K562 (cell line): ENCODE results near the gene KMT2C. TPM values are rescaled to one million over a fixed set of nuclear protein-coding genes. Genes with fewer than 3 reads are reported as not detected.

Experiments used
- CEBPG ChIP-seq, 3 experiments: fragments of 200-800 bp in 1 of 3; sonication (Bioruptor generic) in 1 of 3; sonication (generic) in 1 of 3; formaldehyde crosslinking in 1 of 3; IDR thresholded peaks in 2 of 3; conservative IDR thresholded peaks in 1 of 3; 2 replicates each; pipeline versions ENCODE4 v1.6.1 to v1.8.0; 2016 to 2022; ENCODE audit warnings: missing compliant biosample characterization in 2 of 3, missing genetic modification characterization in 2 of 3, mild to moderate bottlenecking in 1 of 3, missing genetic modification reagents in 1 of 3
- CHD4 ChIP-seq: fragments of 200-600 bp; sonication (generic); IDR thresholded peaks from 3 replicates; pipeline ENCODE4 v1.6.1; 2012; ENCODE audit warnings: low read depth, mild to moderate bottlenecking, mixed read lengths, low read length, inconsistent platforms; ENCODE audit not compliant: insufficient read depth, insufficient replicate concordance, poor library complexity, severe bottlenecking
- CTBP1 ChIP-seq: fragments of 450-650 bp; IDR thresholded peaks from 2 replicates; pipeline ENCODE4 v1.6.1; 2016; ENCODE audit warnings: borderline replicate concordance
- DEAF1 ChIP-seq: fragments of 450-650 bp; formaldehyde crosslinking; IDR thresholded peaks from 2 replicates; pipeline ENCODE4 v1.4.0; 2020; ENCODE audit warnings: mild to moderate bottlenecking, moderate library complexity
- FOXJ2 ChIP-seq: fragments of 200-800 bp; sonication (Bioruptor generic); IDR thresholded peaks from 2 replicates; pipeline ENCODE4 v1.6.1; 2016; ENCODE audit warnings: missing genetic modification characterization, missing compliant biosample characterization
- GATA2 ChIP-seq: sonication (generic); formaldehyde crosslinking; IDR thresholded peaks from 2 replicates; pipeline ENCODE4 v1.4.0; 2020; ENCODE audit warnings: mild to moderate bottlenecking, missing genetic modification reagents
- ILF3 ChIP-seq: fragments of 450-650 bp; IDR thresholded peaks from 2 replicates; pipeline ENCODE4 v1.6.1; 2018; ENCODE audit warnings: antibody characterized with exemption, mild to moderate bottlenecking, moderate library complexity, borderline replicate concordance
- KDM5B ChIP-seq: fragments of 200-600 bp; sonication (generic); IDR thresholded peaks from 2 replicates; pipeline ENCODE4 v1.6.1; 2012; ENCODE audit warnings: low read depth, mild to moderate bottlenecking, moderate library complexity, low read length, control low read depth, inconsistent platforms; ENCODE audit not compliant: insufficient replicate concordance
- MAFG ChIP-seq: fragments of 450-650 bp; conservative IDR thresholded peaks from 2 replicates; pipeline ENCODE4 v1.6.1; 2016; ENCODE audit warnings: missing genetic modification characterization, missing compliant biosample characterization
- NR2C2 ChIP-seq, 2 experiments: fragments of 200-800 bp in 1 of 2; sonication (Bioruptor generic) in 1 of 2; sonication (generic) in 1 of 2; formaldehyde crosslinking in 1 of 2; IDR thresholded peaks; 2 replicates each; pipeline versions ENCODE4 v1.6.1 to v1.8.0; 2016 to 2022; ENCODE audit warnings: mild to moderate bottlenecking in 1 of 2, missing compliant biosample characterization in 1 of 2, missing genetic modification characterization in 1 of 2, missing genetic modification reagents in 1 of 2
- NR2F6 ChIP-seq: fragments of 450-650 bp; formaldehyde crosslinking; IDR thresholded peaks from 2 replicates; pipeline ENCODE4 v1.4.0; 2020; ENCODE audit warnings: mild to moderate bottlenecking
- PHF8 ChIP-seq: fragments of 200-600 bp; sonication (generic); IDR thresholded peaks from 2 replicates; pipeline ENCODE4 v1.6.1; 2012; ENCODE audit warnings: mixed run types, mild to moderate bottlenecking, inconsistent platforms, low read length, moderate library complexity, borderline replicate concordance
- RNF2 ChIP-seq: sonication (generic); IDR thresholded peaks from 2 replicates; pipeline ENCODE4 v1.6.1; 2016
- SOX6 ChIP-seq: fragments of 450-650 bp; IDR thresholded peaks from 2 replicates; pipeline ENCODE4 v1.6.1; 2014; ENCODE audit warnings: mild to moderate bottlenecking
- SP2 ChIP-seq: IDR thresholded peaks from 2 replicates; pipeline ENCODE4 v1.6.1; 2011; ENCODE audit warnings: mild to moderate bottlenecking, low read depth, low read length, moderate library complexity; ENCODE audit not compliant: poor library complexity, severe bottlenecking; ENCODE audit errors: extremely low read depth
- TAF1 ChIP-seq: IDR thresholded peaks from 2 replicates; pipeline ENCODE4 v1.6.1; 2011; ENCODE audit warnings: mild to moderate bottlenecking, low read length, moderate library complexity; ENCODE audit not compliant: insufficient read depth, control insufficient read depth, severe bottlenecking; ENCODE audit errors: extremely low read depth
- TCF7L2 ChIP-seq: fragments of 150-350 bp; IDR thresholded peaks from 2 replicates; pipeline ENCODE4 v1.6.1; 2016; ENCODE audit warnings: low read depth, mild to moderate bottlenecking, low read length, moderate library complexity
- ZHX1 ChIP-seq: fragments of 150-350 bp; conservative IDR thresholded peaks from 2 replicates; pipeline ENCODE4 v1.6.1; 2014; ENCODE audit warnings: low read length
- ZNF324 ChIP-seq: fragments of 250-450 bp; sonication (Bioruptor Pico); IDR thresholded peaks from 2 replicates; pipeline ENCODE4 v1.4.0; 2020; ENCODE audit warnings: mild to moderate bottlenecking
- ZNF354B ChIP-seq: fragments of 250-450 bp; sonication (Bioruptor Pico); IDR thresholded peaks from 2 replicates; pipeline ENCODE4 v1.4.0; 2020
- ZNF583 ChIP-seq: fragments of 250-450 bp; sonication (Bioruptor Pico); IDR thresholded peaks from 2 replicates; pipeline ENCODE4 v1.4.0; 2020
- polyA plus RNA-seq, 8 experiments: library from polyadenylated mRNA; depleted of rRNA in 4 of 8; stranded (reverse) in 5 of 8; unstranded in 3 of 8; fragments of >200 nt; fragmentation: Nextera tagmentation in 2 of 8; fragmentation: Illumina TruSeq in 1 of 8; extraction: Ambion mirVana in 2 of 8; extraction: Trizol in 1 of 8; gene quantifications; 2 replicates each; pipeline versions ENCODE4 v1.2.1 to v1.2.3, GENCODE V29; 2011 to 2014; ENCODE audit warnings: inconsistent platforms in 1 of 8, missing spikeins in 1 of 8
- total RNA-seq, 7 experiments: library from RNA; depleted of rRNA in 6 of 7; stranded (reverse); fragments of >200 nt in 6 of 7; fragmentation: Illumina TruSeq in 2 of 7; extraction: Trizol in 2 of 7; gene quantifications; 2 replicates each; pipeline versions ENCODE4 v1.2.1 to v1.2.3, GENCODE V29; 2011 to 2021; ENCODE audit warnings: low replicate concordance in 1 of 7

KMT2C gene
- total and polyA plus RNA-seq, 9 of the 15 experiments (the other 6 are each of a cell fraction or from before 2014, with no cell fraction given) = 4.9 to 67.8 (median 27.1) TPM

GRCh38 chr7:152436111-152436930, 518 bp upstream of the KMT2C start (continued):
- no peak for TF ChIP-seq GATA2 (CRISPR knock-in tag)
- peak; percentile 95 for TF ChIP-seq RNF2
- peak; percentile 43; the same call in 1 of the 2 replicates for TF ChIP-seq NR2C2 (CRISPR knock-in tag; IDR thresholded peaks at IDR 0.05)
- TF ChIP-seq NR2C2 (tag; IDR thresholded peaks at IDR 0.05) = peak; percentile 78
- TF ChIP-seq ZNF324 = no peak
- 0 out of 2 replicates have a peak, but pooled peaks have one; percentile 39 for TF ChIP-seq SOX6
- TF ChIP-seq ZNF354B (CRISPR knock-in tag) = no peak
- no peak for TF ChIP-seq TCF7L2
- no peak for TF ChIP-seq ILF3
- no peak for TF ChIP-seq ZHX1
- no peak for TF ChIP-seq CHD4
- TF ChIP-seq NR2F6 = no peak
- TF ChIP-seq PHF8 = peak; percentile 80; the same call in 1 of the 2 replicates
- peak; percentile 95 for TF ChIP-seq TAF1
- TF ChIP-seq DEAF1 (CRISPR knock-in tag) = peak; percentile 44; the same call in 1 of the 2 replicates
- no peak for TF ChIP-seq SP2
- TF ChIP-seq ZNF583 (CRISPR knock-in tag) = 0 out of 2 replicates have a peak, but pooled peaks have one; percentile 37
- TF ChIP-seq CEBPG (CRISPR knock-in tag; IDR thresholded peaks at IDR 0.05) = no peak
- TF ChIP-seq CEBPG (tag; conservative IDR thresholded peaks at IDR 0.05 in 1 of 2, IDR thresholded peaks at IDR 0.05 in 1 of 2) = no peak
- TF ChIP-seq FOXJ2 = peak; percentile 77
- TF ChIP-seq KDM5B = peak; percentile 94
- no peak for TF ChIP-seq MAFG
- TF ChIP-seq CTBP1 = peak; percentile 78
